Measurements from ENCODE around the gene PNPLA5.

Gene PNPLA5

GRCh38 chr22:43860126-43860525 lies 31.7 kb downstream of the PNPLA5 start:
- H3K27me3 Mint-ChIP-seq, result peaks cover 67% of the 10 kb centered on the region
- no peak overlapping the region for H3K27ac Mint-ChIP-seq
- H3K9me3 Mint-ChIP-seq, result no peaks in the 10 kb centered on the region
- CTCF ChIA-PET, result no interaction called here
- no peaks in the 10 kb centered on the region for H3K36me3 Mint-ChIP-seq
- peaks cover 4% of the 10 kb centered on the region for H3K4me1 Mint-ChIP-seq
- peak; percentile 14 for DNase-seq
- H3K4me3 Mint-ChIP-seq, result no peak overlapping the region

GRCh38 chr22:43859621-43860020 lies 32.2 kb downstream of the PNPLA5 start:
- CTCF ChIA-PET, result no interaction called here

GRCh38 chr22:43859176-43859575 lies 32.6 kb downstream of the PNPLA5 start:
- Mint-ChIP-seq H3K4me3 (no peak overlapping the region), H3K9me3 (no peaks in the 10 kb centered on the region), H3K4me1 (peaks cover 4% of the 10 kb centered on the region), H3K36me3 (no peaks in the 10 kb centered on the region), H3K27ac (no peak overlapping the region), H3K27me3 (peaks cover 67% of the 10 kb centered on the region)
- DNase-seq, result peak; percentile 3
- CTCF ChIA-PET, result no interaction called here

More at GRCh38 chr22:43859621-43860020, 32.2 kb downstream of the PNPLA5 start:
- Mint-ChIP-seq H3K36me3 (no peaks in the 10 kb centered on the region), H3K9me3 (no peaks in the 10 kb centered on the region), H3K4me3 (no peak overlapping the region), H3K4me1 (peaks cover 4% of the 10 kb centered on the region), H3K27ac (no peak overlapping the region), H3K27me3 (peaks cover 67% of the 10 kb centered on the region)
- no peak for DNase-seq

GRCh38 chr22:43858156-43858895 lies 33.5 kb downstream of the PNPLA5 start:
- Mint-ChIP-seq H3K9me3 (no peaks in the 10 kb centered on the region), H3K27me3 (peaks cover 60% of the 10 kb centered on the region), H3K27ac (no peak overlapping the region), H3K4me3 (no peak overlapping the region), H3K36me3 (no peaks in the 10 kb centered on the region), H3K4me1 (peaks cover 4% of the 10 kb centered on the region)
- CTCF ChIA-PET, result no interaction called here
- DNase-seq, result peak; percentile 14

GRCh38 chr22:43857367-43857766 lies 34.4 kb downstream of the PNPLA5 start:
- DNase-seq, result no peak
- no peak overlapping the region for H3K4me3 Mint-ChIP-seq
- no peak overlapping the region for H3K27ac Mint-ChIP-seq
- CTCF ChIA-PET, result no interaction called here
- no peaks in the 10 kb centered on the region for H3K4me1 Mint-ChIP-seq
- H3K36me3 Mint-ChIP-seq, result no peaks in the 10 kb centered on the region
- H3K27me3 Mint-ChIP-seq, result peaks cover 50% of the 10 kb centered on the region
- no peaks in the 10 kb centered on the region for H3K9me3 Mint-ChIP-seq

- CTCF ChIA-PET, result no interaction called here
- Mint-ChIP-seq H3K4me1 (no peaks in the 10 kb centered on the region), H3K9me3 (no peaks in the 10 kb centered on the region), H3K27me3 (peaks cover 36% of the 10 kb centered on the region), H3K36me3 (no peaks in the 10 kb centered on the region), H3K4me3 (no peak overlapping the region), H3K27ac (no peak overlapping the region)
- no peak for DNase-seq
These were observed 36.4 kb downstream of the PNPLA5 start for GRCh38 chr22:43855431-43855830.

GRCh38 chr22:43854786-43855271 lies 37.0 kb downstream of the PNPLA5 start:
- CTCF ChIA-PET, result no interaction called here
- peak; percentile 2 for DNase-seq
- no peaks in the 10 kb centered on the region for H3K9me3 Mint-ChIP-seq
- H3K27ac Mint-ChIP-seq, result no peak overlapping the region
- no peak overlapping the region for H3K4me3 Mint-ChIP-seq
- H3K27me3 Mint-ChIP-seq, result peaks cover 30% of the 10 kb centered on the region
- no peaks in the 10 kb centered on the region for H3K4me1 Mint-ChIP-seq
- H3K36me3 Mint-ChIP-seq, result no peaks in the 10 kb centered on the region

GRCh38 chr22:43854121-43854785 lies 37.6 kb downstream of the PNPLA5 start:
- Mint-ChIP-seq H3K27ac (no peak overlapping the region), H3K9me3 (no peaks in the 10 kb centered on the region), H3K36me3 (no peaks in the 10 kb centered on the region), H3K27me3 (peaks cover 27% of the 10 kb centered on the region), H3K4me3 (no peak overlapping the region), H3K4me1 (no peaks in the 10 kb centered on the region)
- CTCF ChIA-PET, result no interaction called here
- peak; percentile 17 for DNase-seq

- Mint-ChIP-seq H3K9me3 (no peaks in the 10 kb centered on the region), H3K4me3 (no peak overlapping the region), H3K27me3 (peaks cover 19% of the 10 kb centered on the region), H3K36me3 (no peaks in the 10 kb centered on the region), H3K4me1 (no peaks in the 10 kb centered on the region), H3K27ac (no peak overlapping the region)
- peak; percentile 1 for DNase-seq
- CTCF ChIA-PET, result no interaction called here
These were observed 38.4 kb downstream of the PNPLA5 start for GRCh38 chr22:43853328-43853931.

GRCh38 chr22:43852573-43853327 lies 39.1 kb downstream of the PNPLA5 start:
- H3K4me1 Mint-ChIP-seq, result no peaks in the 10 kb centered on the region
- H3K27me3 Mint-ChIP-seq, result peaks cover 13% of the 10 kb centered on the region
- CTCF ChIA-PET, result no interaction called here
- no peak overlapping the region for H3K4me3 Mint-ChIP-seq
- no peak overlapping the region for H3K27ac Mint-ChIP-seq
- H3K36me3 Mint-ChIP-seq, result no peaks in the 10 kb centered on the region
- peak; percentile 12 for DNase-seq
- no peaks in the 10 kb centered on the region for H3K9me3 Mint-ChIP-seq

GRCh38 chr22:43851979-43852307 lies 39.9 kb downstream of the PNPLA5 start:
- DNase-seq, result no peak
- Mint-ChIP-seq H3K27me3 (peaks cover 8% of the 10 kb centered on the region), H3K4me3 (no peak overlapping the region), H3K36me3 (no peaks in the 10 kb centered on the region), H3K27ac (no peak overlapping the region), H3K9me3 (no peaks in the 10 kb centered on the region), H3K4me1 (no peaks in the 10 kb centered on the region)
- CTCF ChIA-PET, result no interaction called here

GRCh38 chr22:43851058-43851978 lies 40.5 kb downstream of the PNPLA5 start:
- DNase-seq, result no peak
- no peaks in the 10 kb centered on the region for H3K9me3 Mint-ChIP-seq
- peaks cover 8% of the 10 kb centered on the region for H3K27me3 Mint-ChIP-seq
- no peaks in the 10 kb centered on the region for H3K36me3 Mint-ChIP-seq
- H3K27ac Mint-ChIP-seq, result no peak overlapping the region
- H3K4me3 Mint-ChIP-seq, result no peak overlapping the region
- no peaks in the 10 kb centered on the region for H3K4me1 Mint-ChIP-seq
- CTCF ChIA-PET, result no interaction called here

GRCh38 chr22:43850529-43850928 lies 41.3 kb downstream of the PNPLA5 start:
- DNase-seq, result no peak
- CTCF ChIA-PET, result no interaction called here
- H3K4me1 Mint-ChIP-seq, result no peaks in the 10 kb centered on the region
- no peak overlapping the region for H3K27ac Mint-ChIP-seq
- H3K36me3 Mint-ChIP-seq, result no peaks in the 10 kb centered on the region
- peaks cover 6% of the 10 kb centered on the region for H3K27me3 Mint-ChIP-seq
- H3K4me3 Mint-ChIP-seq, result no peak overlapping the region
- no peaks in the 10 kb centered on the region for H3K9me3 Mint-ChIP-seq

GRCh38 chr22:43849731-43850130 lies 42.1 kb downstream of the PNPLA5 start:
- Mint-ChIP-seq H3K27ac (no peak overlapping the region), H3K4me3 (no peak overlapping the region), H3K4me1 (no peaks in the 10 kb centered on the region), H3K9me3 (no peaks in the 10 kb centered on the region), H3K36me3 (no peaks in the 10 kb centered on the region), H3K27me3 (peaks cover 4% of the 10 kb centered on the region)
- DNase-seq, result peak; percentile 13
- CTCF ChIA-PET, result no interaction called here

Data from activated naive CD4-positive, alpha-beta T cell treated with anti-CD3 and anti-CD28 coated beads, Interleukin-2, amount 10 ng/mL, durations not matched to agents 7 days and 5 days (primary cell).